ENCODE measurements around the gene NETO2. TPM values are rescaled to one million over a fixed set of nuclear protein-coding genes. Genes with fewer than 3 reads are reported as not detected.
"Not testable (repeated sequence)": the region's sequence is repeated elsewhere in the genome, so short reads cannot be mapped to it uniquely, and the experiment has no call there.

The NETO2 gene
- total and polyA plus RNA-seq, 2 of the 13 experiments (the other 11 are each of a cell fraction or from before 2014, with no cell fraction given), result 8.2 to 13.5 TPM

DNA sequence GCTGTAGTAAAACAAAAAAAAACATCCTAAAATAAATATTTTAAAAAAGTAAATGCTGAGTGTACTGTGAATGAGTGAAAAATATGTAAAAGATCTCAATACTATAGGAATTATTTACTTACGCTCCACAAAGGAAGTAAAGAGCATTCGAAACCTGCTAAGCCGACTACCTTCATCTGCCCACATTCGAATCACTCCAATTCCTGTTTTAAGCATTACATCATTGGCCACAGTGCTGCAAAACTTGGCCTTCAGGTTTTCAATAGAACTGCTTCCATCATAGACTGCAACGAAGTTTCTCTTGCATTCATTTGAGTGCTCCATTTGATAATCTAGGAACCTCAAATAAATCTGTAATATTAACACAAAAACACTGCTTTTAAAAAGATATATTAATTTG, 34.4 kb downstream of the NETO2 start (continued):
- TF ChIP-seq, protein P1, sequence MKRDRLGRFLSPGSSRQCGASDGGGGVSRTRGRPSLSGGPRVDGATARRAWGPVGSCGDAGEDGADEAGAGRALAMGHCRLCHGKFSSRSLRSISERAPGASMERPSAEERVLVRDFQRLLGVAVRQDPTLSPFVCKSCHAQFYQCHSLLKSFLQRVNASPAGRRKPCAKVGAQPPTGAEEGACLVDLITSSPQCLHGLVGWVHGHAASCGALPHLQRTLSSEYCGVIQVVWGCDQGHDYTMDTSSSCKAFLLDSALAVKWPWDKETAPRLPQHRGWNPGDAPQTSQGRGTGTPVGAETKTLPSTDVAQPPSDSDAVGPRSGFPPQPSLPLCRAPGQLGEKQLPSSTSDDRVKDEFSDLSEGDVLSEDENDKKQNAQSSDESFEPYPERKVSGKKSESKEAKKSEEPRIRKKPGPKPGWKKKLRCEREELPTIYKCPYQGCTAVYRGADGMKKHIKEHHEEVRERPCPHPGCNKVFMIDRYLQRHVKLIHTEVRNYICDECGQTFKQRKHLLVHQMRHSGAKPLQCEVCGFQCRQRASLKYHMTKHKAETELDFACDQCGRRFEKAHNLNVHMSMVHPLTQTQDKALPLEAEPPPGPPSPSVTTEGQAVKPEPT (CRISPR knock-in tag; IDR thresholded peaks at IDR 0.05; ENCODE audit: low read depth), result no peak
- TF ChIP-seq XRCC5 (optimal IDR thresholded peaks at IDR 0.05; ENCODE audit: low read length) (no peak), ZNF589 (CRISPR knock-in tag; conservative IDR thresholded peaks at IDR 0.05) (no peak)

DNA sequence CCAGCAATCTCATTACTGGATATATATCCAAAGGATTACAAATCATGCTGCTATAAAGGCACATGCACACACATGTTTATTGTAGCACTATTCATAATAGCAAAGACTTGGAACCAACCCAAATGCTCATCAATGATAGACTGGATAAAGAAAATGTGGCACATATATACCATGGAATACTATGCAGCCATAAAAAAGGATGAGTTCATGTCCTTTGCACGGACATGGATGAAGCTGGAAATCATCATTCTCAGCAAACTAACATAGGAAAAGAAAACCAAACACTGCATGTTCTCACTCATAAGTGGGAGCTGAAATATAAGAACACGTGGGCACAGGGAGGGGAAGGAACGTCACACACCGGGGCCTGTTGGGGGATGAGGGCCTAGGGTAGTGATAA, 40.8 kb downstream of the NETO2 start:
- H3K4me2 ChIP-seq (ENCODE audit: low read depth, low read length); BruUV-seq (replicated peaks); intact Hi-C loops (cut with micrococcal nuclease; ENCODE audit: unreplicated experiment); H3K9ac ChIP-seq (ENCODE audit: insufficient read depth, low read depth, low read length); H3K4me1 ChIP-seq (ENCODE audit: insufficient read depth, low read length); H2AFZ ChIP-seq (ENCODE audit: low read length); POLR2A ChIA-PET; in situ Hi-C loops (cut with HindIII; ENCODE audit: extremely low pct_ligation_motif_present, low pct_unique_long_range_greater_than_20kb); H3K27me3 ChIP-seq (ENCODE audit: control insufficient read depth in 1 of 2, insufficient read depth in 2 of 2, low read length in 2 of 2); DNase-seq (ENCODE audit: low spot score); H3K79me2 ChIP-seq (ENCODE audit: insufficient read depth, low read length); CTCF ChIA-PET (ENCODE audit: low intra/inter-chr PET ratio, low total read pairs); H3K27ac ChIP-seq (ENCODE audit: extremely low read length, insufficient read depth, low read length); H4K20me1 ChIP-seq (ENCODE audit: insufficient read depth, low read length); FAIRE-seq; H3K4me3 ChIP-seq (replicated peaks in 1 of 3; ENCODE audit: insufficient read depth in 1 of 3, low read depth in 2 of 3, low read length in 3 of 3); H3K36me3 ChIP-seq (replicated peaks in 1 of 2; ENCODE audit: control insufficient read depth in 1 of 2, insufficient read depth in 2 of 2, low read length in 2 of 2); ATAC-seq; H3K9me3 ChIP-seq (ENCODE audit: low read length): not testable (repeated sequence)
- 32% methylated on average over 4 of the region's 4 CpGs for WGBS (ENCODE audit: low lambda C conversion rate)

DNA sequence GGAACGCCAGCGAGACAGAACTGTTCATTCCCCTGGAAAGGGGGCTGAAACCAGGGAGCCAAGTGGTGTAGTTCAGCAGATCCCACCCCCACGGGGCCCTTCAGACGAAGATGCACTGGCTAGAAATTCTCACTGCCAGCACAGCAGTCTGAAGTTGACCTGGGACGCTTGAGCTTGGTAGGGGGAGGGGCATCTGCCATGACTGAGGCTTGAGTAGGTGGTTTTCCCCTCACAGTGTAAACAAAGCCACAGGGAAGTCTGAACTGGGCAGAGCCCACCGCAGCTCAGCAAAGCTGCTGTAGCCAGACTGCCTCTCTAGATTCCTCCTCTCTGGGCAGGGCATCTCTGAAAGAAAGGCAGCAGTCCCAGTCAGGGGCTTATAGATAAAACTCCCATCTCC, 46.6 kb downstream of the NETO2 start:
- ATAC-seq; H3K9me3 ChIP-seq (ENCODE audit: low read length); intact Hi-C loops (cut with micrococcal nuclease; ENCODE audit: unreplicated experiment); POLR2A ChIA-PET; DNase-seq (ENCODE audit: low spot score); H2AFZ ChIP-seq (ENCODE audit: low read length); H3K79me2 ChIP-seq (ENCODE audit: insufficient read depth, low read length); BruUV-seq (replicated peaks); H3K9ac ChIP-seq (ENCODE audit: insufficient read depth, low read depth, low read length); H3K4me3 ChIP-seq (replicated peaks in 1 of 3; ENCODE audit: insufficient read depth in 1 of 3, low read depth in 2 of 3, low read length in 3 of 3); FAIRE-seq; H4K20me1 ChIP-seq (ENCODE audit: insufficient read depth, low read length); CTCF ChIA-PET (ENCODE audit: low intra/inter-chr PET ratio, low total read pairs); H3K27ac ChIP-seq (ENCODE audit: extremely low read length, insufficient read depth, low read length); H3K36me3 ChIP-seq (replicated peaks in 1 of 2; ENCODE audit: control insufficient read depth in 1 of 2, insufficient read depth in 2 of 2, low read length in 2 of 2); in situ Hi-C loops (cut with HindIII; ENCODE audit: extremely low pct_ligation_motif_present, low pct_unique_long_range_greater_than_20kb); H3K27me3 ChIP-seq (ENCODE audit: control insufficient read depth in 1 of 2, insufficient read depth in 2 of 2, low read length in 2 of 2): not testable (repeated sequence)
- 57% methylated on average over 4 of the region's 6 CpGs for WGBS (ENCODE audit: low lambda C conversion rate)
- H3K4me1 ChIP-seq (ENCODE audit: insufficient read depth, low read length), result peaks cover 14% of the 10 kb centered on the region; the same call in 1 of the 2 replicates
- peak overlapping the region; percentile 45 for H3K4me2 ChIP-seq (ENCODE audit: low read depth, low read length)
- peak; percentile 15; the same call in 1 of the 2 replicates for TF ChIP-seq FOXA3 (CRISPR knock-in tag; IDR thresholded peaks at IDR 0.05)
- TF ChIP-seq, protein P2, sequence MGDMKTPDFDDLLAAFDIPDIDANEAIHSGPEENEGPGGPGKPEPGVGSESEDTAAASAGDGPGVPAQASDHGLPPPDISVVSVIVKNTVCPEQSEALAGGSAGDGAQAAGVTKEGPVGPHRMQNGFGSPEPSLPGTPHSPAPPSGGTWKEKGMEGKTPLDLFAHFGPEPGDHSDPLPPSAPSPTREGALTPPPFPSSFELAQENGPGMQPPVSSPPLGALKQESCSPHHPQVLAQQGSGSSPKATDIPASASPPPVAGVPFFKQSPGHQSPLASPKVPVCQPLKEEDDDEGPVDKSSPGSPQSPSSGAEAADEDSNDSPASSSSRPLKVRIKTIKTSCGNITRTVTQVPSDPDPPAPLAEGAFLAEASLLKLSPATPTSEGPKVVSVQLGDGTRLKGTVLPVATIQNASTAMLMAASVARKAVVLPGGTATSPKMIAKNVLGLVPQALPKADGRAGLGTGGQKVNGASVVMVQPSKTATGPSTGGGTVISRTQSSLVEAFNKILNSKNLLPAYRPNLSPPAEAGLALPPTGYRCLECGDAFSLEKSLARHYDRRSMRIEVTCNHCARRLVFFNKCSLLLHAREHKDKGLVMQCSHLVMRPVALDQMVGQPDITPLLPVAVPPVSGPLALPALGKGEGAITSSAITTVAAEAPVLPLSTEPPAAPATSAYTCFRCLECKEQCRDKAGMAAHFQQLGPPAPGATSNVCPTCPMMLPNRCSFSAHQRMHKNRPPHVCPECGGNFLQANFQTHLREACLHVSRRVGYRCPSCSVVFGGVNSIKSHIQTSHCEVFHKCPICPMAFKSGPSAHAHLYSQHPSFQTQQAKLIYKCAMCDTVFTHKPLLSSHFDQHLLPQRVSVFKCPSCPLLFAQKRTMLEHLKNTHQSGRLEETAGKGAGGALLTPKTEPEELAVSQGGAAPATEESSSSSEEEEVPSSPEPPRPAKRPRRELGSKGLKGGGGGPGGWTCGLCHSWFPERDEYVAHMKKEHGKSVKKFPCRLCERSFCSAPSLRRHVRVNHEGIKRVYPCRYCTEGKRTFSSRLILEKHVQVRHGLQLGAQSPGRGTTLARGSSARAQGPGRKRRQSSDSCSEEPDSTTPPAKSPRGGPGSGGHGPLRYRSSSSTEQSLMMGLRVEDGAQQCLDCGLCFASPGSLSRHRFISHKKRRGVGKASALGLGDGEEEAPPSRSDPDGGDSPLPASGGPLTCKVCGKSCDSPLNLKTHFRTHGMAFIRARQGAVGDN (CRISPR knock-in tag; IDR thresholded peaks at IDR 0.05), result peak; percentile 21; the same call in 1 of the 2 replicates
- TF ChIP-seq, protein P3, sequence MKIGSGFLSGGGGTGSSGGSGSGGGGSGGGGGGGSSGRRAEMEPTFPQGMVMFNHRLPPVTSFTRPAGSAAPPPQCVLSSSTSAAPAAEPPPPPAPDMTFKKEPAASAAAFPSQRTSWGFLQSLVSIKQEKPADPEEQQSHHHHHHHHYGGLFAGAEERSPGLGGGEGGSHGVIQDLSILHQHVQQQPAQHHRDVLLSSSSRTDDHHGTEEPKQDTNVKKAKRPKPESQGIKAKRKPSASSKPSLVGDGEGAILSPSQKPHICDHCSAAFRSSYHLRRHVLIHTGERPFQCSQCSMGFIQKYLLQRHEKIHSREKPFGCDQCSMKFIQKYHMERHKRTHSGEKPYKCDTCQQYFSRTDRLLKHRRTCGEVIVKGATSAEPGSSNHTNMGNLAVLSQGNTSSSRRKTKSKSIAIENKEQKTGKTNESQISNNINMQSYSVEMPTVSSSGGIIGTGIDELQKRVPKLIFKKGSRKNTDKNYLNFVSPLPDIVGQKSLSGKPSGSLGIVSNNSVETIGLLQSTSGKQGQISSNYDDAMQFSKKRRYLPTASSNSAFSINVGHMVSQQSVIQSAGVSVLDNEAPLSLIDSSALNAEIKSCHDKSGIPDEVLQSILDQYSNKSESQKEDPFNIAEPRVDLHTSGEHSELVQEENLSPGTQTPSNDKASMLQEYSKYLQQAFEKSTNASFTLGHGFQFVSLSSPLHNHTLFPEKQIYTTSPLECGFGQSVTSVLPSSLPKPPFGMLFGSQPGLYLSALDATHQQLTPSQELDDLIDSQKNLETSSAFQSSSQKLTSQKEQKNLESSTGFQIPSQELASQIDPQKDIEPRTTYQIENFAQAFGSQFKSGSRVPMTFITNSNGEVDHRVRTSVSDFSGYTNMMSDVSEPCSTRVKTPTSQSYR (CRISPR knock-in tag; IDR thresholded peaks at IDR 0.05; ENCODE audit: borderline replicate concordance), result peak; percentile 61; the same call in 1 of the 2 replicates

All from HepG2 (cell line).